ENCODE data around the gene PAGE2B.
"Not testable (repeated sequence)": the region's sequence is repeated elsewhere in the genome, so short reads cannot be mapped to it uniquely, and the experiment has no call there.

PAGE2B gene

DNA sequence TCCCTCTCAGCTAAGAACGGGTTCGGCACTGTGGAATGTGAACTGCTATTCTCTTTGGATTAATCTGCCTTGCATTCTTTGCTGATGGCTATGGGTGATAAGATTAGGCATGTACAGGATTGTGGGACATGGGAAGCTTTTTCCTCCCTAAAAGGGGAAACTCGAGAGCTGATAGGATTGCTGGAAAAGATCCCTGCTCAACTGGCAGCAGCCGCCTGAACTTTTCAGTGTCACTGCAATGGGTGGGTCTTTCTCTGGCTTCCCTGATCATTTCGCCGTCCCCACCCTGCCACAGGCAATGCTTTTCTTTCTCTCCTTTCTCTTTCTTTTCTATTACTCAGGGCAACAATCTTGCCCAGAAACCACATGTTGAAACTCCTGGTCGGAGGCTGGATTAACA, 34.5 kb downstream of the PAGE2B start:
- no peak for DNase-seq

DNA sequence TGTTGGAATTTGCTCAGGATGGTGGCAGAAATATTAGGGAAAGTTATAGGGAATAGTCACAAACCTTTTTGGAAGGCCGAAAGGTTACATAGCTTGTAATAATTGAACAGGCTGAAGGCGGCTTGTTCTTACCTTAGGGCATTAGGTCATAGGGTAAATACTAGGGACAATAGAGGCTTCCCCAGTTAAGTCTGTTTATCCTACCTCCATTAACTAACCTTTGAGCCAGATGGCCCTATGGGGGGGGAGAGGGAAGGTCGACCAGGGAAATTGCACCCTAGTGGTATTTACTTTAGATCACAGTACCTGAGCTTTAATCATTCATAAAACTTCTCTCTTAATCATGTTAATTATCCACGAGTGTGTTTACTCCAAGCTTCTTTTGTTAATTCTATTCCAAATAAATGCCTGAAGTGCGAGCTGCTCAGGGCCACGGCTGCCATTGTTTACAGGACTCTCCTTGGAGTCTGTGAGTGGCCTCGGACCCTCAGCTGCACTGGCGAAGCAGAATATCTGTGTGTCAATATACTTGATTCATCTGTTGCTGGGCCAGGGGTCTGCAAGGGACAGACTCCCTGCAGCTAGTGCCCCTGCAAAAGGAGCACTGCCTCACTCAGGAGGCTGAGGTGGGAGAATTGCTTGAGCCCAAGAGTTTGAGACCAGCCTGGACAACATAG, 36.9 kb downstream of the PAGE2B start:
- no peak for DNase-seq

DNA sequence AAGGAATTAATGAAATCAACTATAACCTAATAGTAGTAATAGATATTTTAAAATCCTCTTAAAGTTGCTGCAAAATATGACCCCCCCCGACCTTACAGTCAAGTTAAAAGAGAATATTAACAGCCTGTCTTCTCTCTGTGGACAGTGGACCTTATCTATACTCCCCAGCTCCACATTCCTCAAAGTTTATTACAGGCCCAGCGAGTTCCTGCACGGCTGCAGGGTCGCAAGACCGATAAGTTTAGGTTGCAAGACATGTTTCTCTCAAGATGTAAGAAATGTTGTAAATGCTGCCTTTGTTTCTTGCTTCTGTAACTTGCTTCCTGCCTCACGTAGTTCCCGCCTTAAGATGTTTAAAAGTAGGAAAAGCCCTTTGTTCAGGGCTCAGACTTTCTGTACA, 41.8 kb downstream of the PAGE2B start:
- not testable (repeated sequence) for DNase-seq

DNA sequence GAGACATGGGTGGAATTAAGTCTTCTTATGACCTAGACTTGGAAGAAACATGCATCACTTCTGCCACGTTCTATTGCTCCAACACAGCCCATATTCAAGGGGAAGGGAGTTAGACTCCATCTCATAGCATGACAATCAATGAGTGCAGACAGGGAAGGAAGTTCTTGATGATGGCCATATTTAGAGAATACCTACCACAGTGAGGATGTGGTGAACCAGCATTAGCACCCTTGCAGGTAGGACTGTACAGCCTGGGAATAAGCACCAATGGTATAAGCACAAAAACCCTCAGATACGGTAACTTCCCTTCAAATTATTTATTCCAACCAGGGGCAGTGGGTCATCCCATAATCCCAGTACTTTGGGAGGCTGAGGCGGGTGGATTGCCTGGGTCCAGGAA, 43.7 kb downstream of the PAGE2B start:
- DNase-seq: no peak

DNA sequence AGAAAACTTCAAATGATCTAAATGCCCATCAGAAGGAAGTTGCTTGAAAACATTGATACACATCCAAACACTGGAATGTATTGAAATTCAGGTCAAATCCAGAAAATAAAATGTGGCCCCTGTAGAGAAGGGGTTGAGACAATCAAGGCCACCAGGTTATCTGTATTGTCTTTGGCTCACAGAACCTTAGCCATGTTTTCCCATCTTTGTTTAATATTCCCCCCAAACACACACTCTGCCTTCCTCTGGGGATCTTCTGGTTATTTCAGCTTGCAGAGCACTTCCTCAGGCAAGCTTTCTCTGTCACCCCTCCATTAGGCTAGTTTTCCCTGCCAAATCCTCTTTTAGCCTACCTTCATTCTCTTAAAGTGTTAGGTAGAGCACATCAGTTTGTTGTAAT, 44.4 kb downstream of the PAGE2B start:
- DNase-seq: no peak

DNA sequence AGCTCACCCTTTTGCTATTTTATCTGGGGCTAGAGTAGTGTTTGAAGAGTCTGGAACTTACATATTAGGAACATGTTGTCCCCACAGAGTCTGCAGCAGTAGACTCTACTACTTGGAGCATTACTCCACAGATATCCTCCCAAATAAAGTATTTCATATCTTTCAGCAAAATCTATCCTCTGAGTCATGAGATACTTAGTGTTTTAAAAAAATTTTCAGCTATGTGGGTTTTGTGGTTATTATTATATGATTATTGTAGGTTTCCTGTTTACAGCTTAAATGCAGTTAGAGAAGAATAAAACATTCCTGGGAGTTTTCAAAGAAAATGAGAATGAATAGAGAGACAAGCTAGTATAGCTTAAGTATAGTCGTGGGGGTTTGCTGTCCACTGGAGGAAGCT, 44.9 kb downstream of the PAGE2B start:
- DNase-seq: no peak

DNA sequence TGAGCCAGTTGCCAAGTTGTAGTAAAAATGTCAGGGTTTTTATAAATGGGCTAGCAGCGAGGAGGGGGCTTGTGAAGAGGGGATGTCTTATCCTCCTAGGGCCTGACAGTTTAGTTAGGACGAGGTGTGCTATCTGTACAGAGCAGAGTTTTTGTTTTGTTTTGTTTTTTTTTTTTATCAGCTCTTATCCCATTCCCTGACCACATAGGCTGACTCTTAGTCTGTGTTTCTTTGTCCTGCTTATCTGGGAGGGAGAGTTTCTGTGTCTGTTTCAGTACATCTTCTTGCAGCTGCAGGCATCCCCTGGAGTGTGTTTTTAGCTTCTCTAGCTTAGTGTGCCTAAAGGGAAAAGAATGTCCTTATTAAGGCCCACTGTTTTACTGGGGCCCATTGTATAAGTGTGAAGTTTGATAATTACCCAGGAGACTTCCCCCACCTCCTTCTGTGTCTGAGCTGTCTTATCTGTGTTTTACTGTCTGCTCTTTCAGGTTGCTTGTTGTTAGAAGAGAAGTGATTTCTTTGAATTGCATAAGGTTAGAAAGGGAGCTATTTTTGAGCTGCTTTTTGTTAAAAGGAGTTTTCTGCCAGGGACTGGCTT, 46.0 kb downstream of the PAGE2B start:
- no peak for DNase-seq

DNA sequence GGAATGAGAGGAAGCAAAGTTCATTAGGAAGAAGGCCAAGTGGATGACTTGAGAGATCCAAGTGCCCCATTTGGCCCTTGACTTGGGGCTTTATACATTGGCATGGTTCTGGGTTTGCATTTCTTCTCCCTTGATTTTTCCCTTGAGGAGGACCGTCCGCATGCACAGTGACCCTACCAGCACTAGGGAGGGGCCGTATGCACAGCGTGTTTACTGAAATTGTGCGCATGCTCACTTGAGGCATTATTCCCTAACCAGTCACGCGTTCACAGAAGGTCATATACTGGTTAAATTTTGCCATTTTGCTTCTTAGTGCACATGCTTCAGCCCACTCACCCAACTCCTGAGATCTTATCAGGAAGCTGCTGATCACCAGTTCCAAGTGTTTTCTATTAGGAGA, 49.1 kb downstream of the PAGE2B start:
- DNase-seq: no peak

DNA sequence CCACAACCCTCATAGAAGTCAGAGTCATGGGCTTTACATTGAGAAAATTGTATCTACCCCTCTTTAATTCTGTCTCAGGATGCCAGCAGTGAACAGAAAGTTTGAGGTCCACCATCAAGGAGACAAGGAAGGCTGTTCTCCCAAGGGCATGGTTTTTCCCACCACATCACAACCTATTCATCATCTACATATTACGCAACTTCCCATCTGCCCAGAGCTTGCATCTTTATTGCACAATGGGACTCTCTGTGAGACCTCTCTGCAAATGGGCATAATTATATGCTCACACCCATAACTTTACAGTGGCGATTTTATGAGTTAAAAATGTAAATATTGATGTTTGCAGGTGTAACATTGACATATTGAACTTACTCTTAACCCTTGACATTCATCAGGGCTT, 52.9 kb downstream of the PAGE2B start:
- DNase-seq: no peak

Data from C1 segment of cervical spinal cord (tissue), 14 donors.